Endothelial cell of umbilical vein (primary cell): Measurements from ENCODE around the gene WDR26. TPM values are rescaled to one million over a fixed set of nuclear protein-coding genes. Genes with fewer than 3 reads are reported as not detected.

Source experiments
- BruUV-seq: library from RNA; stranded (reverse); fragments of 400-500 nt; replicated peaks from 2 replicates; lab custom pipeline; 2021; lab: Mats Ljungman, UMichigan
- CTCF ChIA-PET: fragments of 300-600, 350-600 bp; sonication (Branson Sonifier 250); formaldehyde crosslinking; loops from one replicate; lab custom pipeline; 2021; ENCODE audit warnings: antibody characterized with exemption, inconsistent platforms; lab: Charles Lee
- POLR2A ChIA-PET: fragments of 300-600, 350-600 bp; sonication (Branson Sonifier 250); formaldehyde crosslinking; loops from one replicate; lab custom pipeline; 2021; ENCODE audit warnings: antibody characterized with exemption, inconsistent platforms; lab: Charles Lee
- DNase-seq: peaks from one replicate; pipeline ENCODE4 v3.0.0-alpha.2; 2011; ENCODE audit warnings: low read depth, low spot score
- FAIRE-seq: peaks from 2 replicates; lab custom pipeline; 2011; peaks lifted over from hg19 to GRCh38; lab: Jason Lieb, UNC
- H2AFZ ChIP-seq: 2 replicates; pipeline ENCODE4 v1.6.0; 2012; ENCODE audit warnings: low read depth, low read length, control low read depth, inconsistent platforms
- H3K27ac ChIP-seq: 2 replicates; pipeline ENCODE4 v1.5.1; 2011; ENCODE audit warnings: low read depth, mild to moderate bottlenecking, control low read depth, low read length, moderate library complexity; ENCODE audit not compliant: insufficient read depth
- H3K27me3 ChIP-seq, 2 experiments: 2 replicates each; pipeline versions ENCODE4 v1.6.0 to v1.6.1; 2011; ENCODE audit warnings: low read length in 2 of 2, mixed read lengths in 1 of 2; ENCODE audit not compliant: control insufficient read depth in 2 of 2, insufficient read depth in 2 of 2
- H3K36me3 ChIP-seq, 2 experiments: 2 replicates in 1 of 2; 3 replicates in 1 of 2; pipeline ENCODE4 v1.5.1; 2011; ENCODE audit warnings: low read length in 2 of 2, mild to moderate bottlenecking in 1 of 2, moderate library complexity in 1 of 2; ENCODE audit not compliant: control insufficient read depth in 2 of 2, insufficient read depth in 2 of 2; ENCODE audit errors: extremely low read depth in 1 of 2
- H3K4me1 ChIP-seq: 3 replicates; pipeline ENCODE4 v1.5.1; 2011; ENCODE audit warnings: mild to moderate bottlenecking, low read length; ENCODE audit not compliant: control insufficient read depth, insufficient read depth; ENCODE audit errors: extremely low read depth
- H3K4me2 ChIP-seq: 2 replicates; pipeline ENCODE4 v1.6.1; 2011; ENCODE audit warnings: low read length, control low read depth, mixed read lengths; ENCODE audit not compliant: insufficient read depth
- H3K4me3 ChIP-seq, 3 experiments: fragments of 200-600 bp in 1 of 3; sonication (generic), shearing (Covaris generic) in 1 of 3; replicated peaks in 1 of 3; 2 replicates each; pipeline ENCODE4 v1.5.1; 2011 to 2016; ENCODE audit warnings: control low read depth in 3 of 3, low read length in 3 of 3, mild to moderate bottlenecking in 2 of 3, inconsistent platforms in 1 of 3, low read depth in 1 of 3, moderate library complexity in 1 of 3; ENCODE audit not compliant: insufficient read depth in 1 of 3
- H3K79me2 ChIP-seq: 2 replicates; pipeline ENCODE4 v1.6.0; 2012; ENCODE audit warnings: low read length, inconsistent platforms; ENCODE audit not compliant: control insufficient read depth, insufficient read depth
- H3K9ac ChIP-seq: replicated peaks from 2 replicates; pipeline ENCODE3; 2011; ENCODE audit warnings: low read length, control low read depth; ENCODE audit not compliant: insufficient read depth; ENCODE audit errors: extremely low read depth
- H3K9me1 ChIP-seq: replicated peaks from 3 replicates; pipeline ENCODE4 v1.6.0; 2011; ENCODE audit warnings: mild to moderate bottlenecking, low read length; ENCODE audit not compliant: control insufficient read depth, insufficient read depth; ENCODE audit errors: extremely low read depth
- H3K9me3 ChIP-seq: replicated peaks from 2 replicates; pipeline ENCODE4 v1.5.1; 2012; ENCODE audit warnings: low read length, inconsistent platforms; ENCODE audit not compliant: control insufficient read depth, insufficient read depth
- H4K20me1 ChIP-seq: replicated peaks from 2 replicates; pipeline ENCODE3; 2011; ENCODE audit warnings: mild to moderate bottlenecking, low read length; ENCODE audit not compliant: control insufficient read depth, insufficient read depth; ENCODE audit errors: extremely low read depth
- CTCF ChIP-seq, 2 donors: IDR thresholded peaks; 1 replicate in 1 of 2; 2 replicates in 1 of 2; pipeline ENCODE4 v1.5.1; 2011; ENCODE audit warnings: low read length in 2 of 2, mild to moderate bottlenecking in 2 of 2, moderate library complexity in 2 of 2, control low read depth in 1 of 2, inconsistent platforms in 1 of 2, low read depth in 1 of 2; ENCODE audit not compliant: insufficient read depth in 1 of 2; ENCODE audit errors: extremely low read depth in 1 of 2
- EZH2 ChIP-seq: IDR thresholded peaks from 2 replicates; pipeline ENCODE4 v1.6.1; 2012; ENCODE audit warnings: borderline replicate concordance, low read depth, mild to moderate bottlenecking, moderate library complexity, low read length, inconsistent platforms; ENCODE audit not compliant: severe bottlenecking
- FOS ChIP-seq: IDR thresholded peaks from 2 replicates; pipeline ENCODE4 v1.6.1; 2011; ENCODE audit warnings: mild to moderate bottlenecking, low read length, moderate library complexity, borderline replicate concordance; ENCODE audit not compliant: insufficient read depth
- GATA2 ChIP-seq: IDR thresholded peaks from 2 replicates; pipeline ENCODE4 v1.7.0; 2011; ENCODE audit warnings: low read depth, mild to moderate bottlenecking, moderate library complexity, mixed read lengths, low read length; ENCODE audit not compliant: insufficient read length, insufficient read depth
- JUN ChIP-seq: IDR thresholded peaks from 2 replicates; pipeline ENCODE4 v1.6.1; 2011; ENCODE audit warnings: borderline replicate concordance, low read depth; ENCODE audit not compliant: insufficient read length, insufficient read depth
- MYC ChIP-seq: IDR thresholded peaks from one replicate; pipeline ENCODE4 v1.6.1; 2011; ENCODE audit warnings: mild to moderate bottlenecking, low read depth, low read length
- POLR2A ChIP-seq: IDR thresholded peaks from 2 replicates; pipeline ENCODE4 v1.6.1; 2012; ENCODE audit warnings: low read depth, mild to moderate bottlenecking, control low read depth, low read length
- POLR2AphosphoS5 ChIP-seq: IDR thresholded peaks from 2 replicates; pipeline ENCODE4 v1.6.1; 2012; ENCODE audit warnings: low read depth, mild to moderate bottlenecking, control low read depth, low read length, moderate library complexity; ENCODE audit not compliant: insufficient read depth
- dilution Hi-C: fragments of 300-500 bp; cut with MboI; formaldehyde crosslinking; loops from one replicate; pipeline ENCODE4 v1.15.0; 2019; ENCODE audit warnings: low sequenced_read_pairs; ENCODE audit not compliant: extremely low pct_ligation_motif_present
- intact Hi-C: fragments of 100-400 bp; cut with micrococcal nuclease; formaldehyde crosslinking; loops from one replicate; pipeline ENCODE4 v1.10.0; 2022
- polyA plus RNA-seq, 4 experiments: library from polyadenylated mRNA; depleted of rRNA in 3 of 4; stranded (reverse) in 3 of 4; unstranded in 1 of 4; fragments of >200 nt; gene quantifications; 2 replicates each; pipeline versions ENCODE4 v1.2.1 to v1.2.3, GENCODE V29; 2011 to 2012; ENCODE audit warnings: missing spikeins in 1 of 4
- total RNA-seq: library from RNA; stranded (reverse); gene quantifications from 2 replicates; pipeline ENCODE4 v1.2.3, GENCODE V29; 2021
- TF ChIP-seq, protein P1 (sequence below): IDR thresholded peaks from 2 replicates; pipeline ENCODE4 v1.6.1; 2011; ENCODE audit not compliant: insufficient read depth, insufficient read length

The WDR26 gene
- total and polyA plus RNA-seq, 2 donors (not counting 3 experiments of a cell fraction or from before 2014, with no cell fraction given), result 26.7 to 92.4 TPM

GRCh38 chr1:224458296-224458695 lies 23.7 kb upstream of the WDR26 start:
- H3K9ac ChIP-seq, result no peak overlapping the region
- H3K9me3 ChIP-seq, result no peaks in the 10 kb centered on the region
- H4K20me1 ChIP-seq, result no peaks in the 10 kb centered on the region
- ChIA-PET CTCF (interaction anchor here (0.6 to 2.4 kb wide), 20 partner anchors 8 to 464 kb away, joined by 3 to 92 read pairs (median 9); partner anchors contain the start of gene WDR26), POLR2A (no interaction called here)
- dilution Hi-C loops (no loop called here), intact Hi-C loops (loop anchor here (5.0 kb wide), 1 partner anchor 101 kb away; the partner anchor contains the start of gene CNIH4)
- no peak overlapping the region for H3K4me3 ChIP-seq
- no peaks in the 10 kb centered on the region for H3K79me2 ChIP-seq
- H2AFZ ChIP-seq, result no peak overlapping the region
- no peak for FAIRE-seq
- H3K27ac ChIP-seq, result no peak overlapping the region
- TF ChIP-seq GATA2 (no peak), POLR2AphosphoS5 (no peak), JUN (no peak), POLR2A (no peak), MYC (no peak), EZH2 (no peak)
- H3K9me1 ChIP-seq, result no peaks in the 10 kb centered on the region
- no peaks in the 10 kb centered on the region for H3K36me3 ChIP-seq
- DNase-seq, result no peak
- H3K4me1 ChIP-seq, result peaks cover 21% of the 10 kb centered on the region
- no TSS peak for BruUV-seq
- no peak overlapping the region for H3K4me2 ChIP-seq
- H3K27me3 ChIP-seq, result no peaks in the 10 kb centered on the region

- no peak for FAIRE-seq
- no peak overlapping the region for H3K4me3 ChIP-seq
- H3K9me1 ChIP-seq, result no peaks in the 10 kb centered on the region
- peaks cover 21% of the 10 kb centered on the region for H3K4me1 ChIP-seq
- dilution Hi-C loops, result no loop called here
- no peak overlapping the region for H2AFZ ChIP-seq
- H3K9ac ChIP-seq, result no peak overlapping the region
- no peaks in the 10 kb centered on the region for H3K36me3 ChIP-seq
- H3K9me3 ChIP-seq, result no peaks in the 10 kb centered on the region
- H4K20me1 ChIP-seq, result no peaks in the 10 kb centered on the region
- H3K27me3 ChIP-seq, result no peaks in the 10 kb centered on the region
- TF ChIP-seq JUN (no peak), EZH2 (no peak), POLR2AphosphoS5 (no peak), MYC (no peak), GATA2 (no peak), CTCF (IDR thresholded peaks at IDR 0.05; ENCODE audit: extremely low read depth in 1 of 2, insufficient read depth in 1 of 2, low read depth in 1 of 2, low read length in 2 of 2) (no peak), POLR2A (no peak), FOS (no peak)
- TF ChIP-seq, protein P1, sequence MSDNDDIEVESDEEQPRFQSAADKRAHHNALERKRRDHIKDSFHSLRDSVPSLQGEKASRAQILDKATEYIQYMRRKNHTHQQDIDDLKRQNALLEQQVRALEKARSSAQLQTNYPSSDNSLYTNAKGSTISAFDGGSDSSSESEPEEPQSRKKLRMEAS, result no peak
- no peak for DNase-seq
- H3K4me2 ChIP-seq, result no peak overlapping the region
- BruUV-seq, result no TSS peak
- POLR2A ChIA-PET, result interaction anchor here (1.8 kb wide), 1 partner anchor 25 kb away, joined by 6 read pairs; no protein-coding TSS in a partner anchor
- CTCF ChIA-PET, result interaction anchor here (0.6 to 2.4 kb wide), 30 partner anchors 8 to 1622 kb away, joined by 3 to 92 read pairs (median 7); partner anchors contain the start of gene WDR26
- H3K79me2 ChIP-seq, result no peaks in the 10 kb centered on the region
- intact Hi-C loops, result loop anchor here (1.0 to 5.0 kb wide), 7 partner anchors 25 to 759 kb away; partner anchors contain the start of gene CNIH4
- H3K27ac ChIP-seq, result no peak overlapping the region
Measured at GRCh38 chr1:224457782-224458144, 23.2 kb upstream of the WDR26 start.
